ENCODE data around the gene GART. TPM values are rescaled to one million over a fixed set of nuclear protein-coding genes. Genes with fewer than 3 reads are reported as not detected.

Gene GART
- total and polyA plus RNA-seq, 2 of the 8 experiments (the other 6 are each of a cell fraction or from before 2014, with no cell fraction given), result 23.1 to 231 TPM

DNA sequence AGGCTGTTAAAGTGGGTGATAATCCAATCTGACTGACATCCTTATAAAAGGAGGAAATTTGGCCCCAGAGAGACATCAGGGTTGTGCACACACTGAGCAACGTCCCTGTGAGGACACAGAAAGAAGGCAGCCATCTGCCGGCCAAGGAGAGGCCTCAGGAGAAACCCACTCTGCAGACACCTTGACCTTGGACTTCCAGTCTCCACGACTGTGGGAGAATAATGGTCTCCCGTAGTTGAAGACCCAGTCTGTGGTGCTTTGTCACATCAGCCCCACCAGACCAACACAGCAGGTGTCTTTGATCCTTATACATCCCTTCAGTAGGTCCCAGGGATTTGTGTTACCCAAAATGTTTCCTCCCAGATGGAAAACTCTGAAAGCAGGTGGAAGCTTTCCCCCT lies 46.2 kb downstream of the GART start:
- POLR2A ChIA-PET (ENCODE audit: partially characterized antibody), result interaction anchor here (0.9 to 1.9 kb wide), 7 partner anchors 10 to 49 kb away, joined by 3 to 8 read pairs (median 3); partner anchors contain the start of gene TMEM50B

More for the DNA sequence above, 46.2 kb downstream of the GART start:
- no peak overlapping the region for H4K8ac ChIP-seq (ENCODE audit: extremely low read depth, insufficient read depth, low read length)
- no peaks in the 10 kb centered on the region for H4K20me1 ChIP-seq (replicated peaks in 1 of 2; ENCODE audit: control insufficient read depth in 1 of 2, insufficient read depth in 2 of 2, low read length in 2 of 2)
- CTCF ChIA-PET (ENCODE audit: partially characterized antibody), result interaction anchor here (1.3 to 1.4 kb wide), 2 partner anchors 15 to 110 kb away, joined by 4 to 6 read pairs; no protein-coding TSS in a partner anchor
- H3K4me3 ChIP-seq (ENCODE audit: extremely low read depth in 1 of 4, insufficient read depth in 2 of 4, low read depth in 3 of 4, low read length in 4 of 4), result no peak overlapping the region
- H2BK12ac ChIP-seq (ENCODE audit: low read depth, low read length), result no peak overlapping the region; the same call in 1 of the 2 replicates
- no peaks in the 10 kb centered on the region for H3K36me3 ChIP-seq (ENCODE audit: control insufficient read depth in 2 of 4, insufficient read depth in 4 of 4, low read length in 3 of 4)
- no peaks in the 10 kb centered on the region for H3K79me2 ChIP-seq (ENCODE audit: control insufficient read depth in 1 of 2, insufficient read depth in 2 of 2, low read length in 2 of 2)
- H3K27me3 ChIP-seq (replicated peaks in 1 of 4; ENCODE audit: control insufficient read depth in 3 of 4, extremely low read depth in 1 of 4, insufficient read depth in 3 of 4, low read length in 3 of 4), result no peaks in the 10 kb centered on the region
- no peak overlapping the region; the same call in 1 of the 2 replicates for H2BK5ac ChIP-seq (ENCODE audit: low read depth, low read length)
- H4K5ac ChIP-seq (ENCODE audit: insufficient read length, low read depth, low read length), result no peak overlapping the region
- no peak overlapping the region for H2AK5ac ChIP-seq (ENCODE audit: low read depth, low read length)
- no peaks in the 10 kb centered on the region for H3K9me3 ChIP-seq (ENCODE audit: insufficient read depth in 2 of 2, low read depth in 1 of 2, low read length in 1 of 2)
- H3K56ac ChIP-seq (replicated peaks; ENCODE audit: insufficient read length, low read depth, low read length), result no peak overlapping the region
- no peak overlapping the region for H4K91ac ChIP-seq (replicated peaks; ENCODE audit: insufficient read length, low read length)
- no peak overlapping the region for H3K23ac ChIP-seq (ENCODE audit: insufficient read length)
- no peak overlapping the region for H2AFZ ChIP-seq (ENCODE audit: low read length)
- peaks cover 0 to 8% (median 0%) of the 10 kb centered on the region in 4 experiments; a peak in 1 of 7 replicates for H3K4me1 ChIP-seq (replicated peaks in 1 of 4; ENCODE audit: control insufficient read depth in 3 of 4, insufficient read depth in 4 of 4, low read length in 3 of 4)
- no peaks in the 10 kb centered on the region for H3K79me1 ChIP-seq (ENCODE audit: low read depth, low read length)
- 85% methylated on average over 4 of the region's 4 CpGs; no CpG with 5 or more reads in 1 of the 2 experiments for WGBS, 2 experiments (ENCODE audit: extremely low coverage in 1 of 2, insufficient coverage in 1 of 2, insufficient read length in 1 of 2, insufficient replicate concordance in 2 of 2, low coverage in 1 of 2, low lambda C conversion rate in 2 of 2, missing lambda C conversion rate in 1 of 2)
- H2BK120ac ChIP-seq (replicated peaks; ENCODE audit: low read depth, low read length), result no peak overlapping the region
- H2BK20ac ChIP-seq (ENCODE audit: low read length), result no peak overlapping the region
- DNase-seq (ENCODE audit: low read depth in 1 of 2, low spot score in 2 of 2) (no peak), FAIRE-seq (no peak)
- no peak overlapping the region for H3K27ac ChIP-seq (ENCODE audit: low read depth, low read length)
- H3K14ac ChIP-seq (ENCODE audit: insufficient read length), result no peak overlapping the region
- H3K4me2 ChIP-seq (ENCODE audit: insufficient read depth in 1 of 2, low read depth in 2 of 2, low read length in 2 of 2), result peak overlapping the region; percentile 13 to 43; a peak in 3 of 4 replicates
- TF ChIP-seq KDM1A (IDR thresholded peaks at IDR 0.05; ENCODE audit: borderline replicate concordance, low read length) (no peak), BCL11A (IDR thresholded peaks at IDR 0.05; ENCODE audit: low read depth in 2 of 2, low read length in 2 of 2) (no peak), SUZ12 (IDR thresholded peaks at IDR 0.05; ENCODE audit: low read length) (no peak), EZH2 (IDR thresholded peaks at IDR 0.05; ENCODE audit: low read depth, low read length, severe bottlenecking) (no peak), JUN (IDR thresholded peaks at IDR 0.05; ENCODE audit: low read depth, low read length) (no peak), YY1 (IDR thresholded peaks at IDR 0.05; ENCODE audit: low read depth, low read length) (no peak), SIRT6 (IDR thresholded peaks at IDR 0.05; ENCODE audit: low read length) (no peak), CEBPB (IDR thresholded peaks at IDR 0.05; ENCODE audit: low read depth, low read length) (no peak), CHD1 (IDR thresholded peaks at IDR 0.05; ENCODE audit: low read depth, low read length) (no peak)
- H3K18ac ChIP-seq (ENCODE audit: extremely low read depth, low read length), result no peak overlapping the region
- no peak overlapping the region for H2BK15ac ChIP-seq (ENCODE audit: low read length)
- H3K9ac ChIP-seq (replicated peaks in 1 of 4; ENCODE audit: extremely low read depth in 1 of 4, low read depth in 3 of 4, low read length in 3 of 4), result no peak overlapping the region
- peaks cover 7% of the 10 kb centered on the region for H3K23me2 ChIP-seq (ENCODE audit: low read depth, low read length)
- no peak overlapping the region for H3K4ac ChIP-seq (replicated peaks; ENCODE audit: insufficient read length, low read depth, low read length)
